Measurements from ENCODE around the gene ATL1.
"Not testable (repeated sequence)": the region's sequence is repeated elsewhere in the genome, so short reads cannot be mapped to it uniquely, and the experiment has no call there.

ATL1 gene

GRCh38 chr14:50659327-50659974, 99.5 kb downstream of the ATL1 start:
- no peak for DNase-seq (ENCODE audit: low spot score)

- DNase-seq (ENCODE audit: low spot score): not testable (repeated sequence)
Observed at GRCh38 chr14:50664579-50664978, 104.6 kb downstream of the ATL1 start.

GRCh38 chr14:50665300-50665699, 105.4 kb downstream of the ATL1 start:
- DNase-seq (ENCODE audit: low spot score): not testable (repeated sequence)

GRCh38 chr14:50666772-50667683, 107.1 kb downstream of the ATL1 start:
- peak; percentile 34 for DNase-seq (ENCODE audit: low spot score)

GRCh38 chr14:50667684-50667995, 107.7 kb downstream of the ATL1 start:
- DNase-seq (ENCODE audit: low spot score): peak; percentile 47

GRCh38 chr14:50667996-50668825, 108.3 kb downstream of the ATL1 start, which contains the start of gene SAV1:
TSS of gene SAV1 (minus strand) at chr14:50668306. CDS start at chr14:50667967, 339 bp downstream.
- peak; percentile 76 for DNase-seq (ENCODE audit: low spot score)

GRCh38 chr14:50668826-50669143, 108.8 kb downstream of the ATL1 start:
- DNase-seq (ENCODE audit: low spot score): no peak

- no peak for DNase-seq (ENCODE audit: low spot score)
Observed at GRCh38 chr14:50669441-50669986, 109.6 kb downstream of the ATL1 start.

GRCh38 chr14:50670196-50670865, 110.4 kb downstream of the ATL1 start:
- DNase-seq (ENCODE audit: low spot score): peak; percentile 15

- DNase-seq (ENCODE audit: low spot score): no peak
Observed at GRCh38 chr14:50670866-50671256, 110.9 kb downstream of the ATL1 start.

GRCh38 chr14:50675597-50675996, 115.7 kb downstream of the ATL1 start:
- no peak for DNase-seq (ENCODE audit: low spot score)

GRCh38 chr14:50676814-50677516, 117.0 kb downstream of the ATL1 start:
- DNase-seq (ENCODE audit: low spot score): no peak

- peak; percentile 29 for DNase-seq (ENCODE audit: low spot score)
Observed at GRCh38 chr14:50677527-50678063, 117.7 kb downstream of the ATL1 start.

- DNase-seq (ENCODE audit: low spot score): no peak
Observed at GRCh38 chr14:50678163-50678562, 118.2 kb downstream of the ATL1 start.

GRCh38 chr14:50679674-50680073, 119.7 kb downstream of the ATL1 start:
- DNase-seq (ENCODE audit: low spot score): no peak
